ENCODE measurements around the gene DPP3.

DNA sequence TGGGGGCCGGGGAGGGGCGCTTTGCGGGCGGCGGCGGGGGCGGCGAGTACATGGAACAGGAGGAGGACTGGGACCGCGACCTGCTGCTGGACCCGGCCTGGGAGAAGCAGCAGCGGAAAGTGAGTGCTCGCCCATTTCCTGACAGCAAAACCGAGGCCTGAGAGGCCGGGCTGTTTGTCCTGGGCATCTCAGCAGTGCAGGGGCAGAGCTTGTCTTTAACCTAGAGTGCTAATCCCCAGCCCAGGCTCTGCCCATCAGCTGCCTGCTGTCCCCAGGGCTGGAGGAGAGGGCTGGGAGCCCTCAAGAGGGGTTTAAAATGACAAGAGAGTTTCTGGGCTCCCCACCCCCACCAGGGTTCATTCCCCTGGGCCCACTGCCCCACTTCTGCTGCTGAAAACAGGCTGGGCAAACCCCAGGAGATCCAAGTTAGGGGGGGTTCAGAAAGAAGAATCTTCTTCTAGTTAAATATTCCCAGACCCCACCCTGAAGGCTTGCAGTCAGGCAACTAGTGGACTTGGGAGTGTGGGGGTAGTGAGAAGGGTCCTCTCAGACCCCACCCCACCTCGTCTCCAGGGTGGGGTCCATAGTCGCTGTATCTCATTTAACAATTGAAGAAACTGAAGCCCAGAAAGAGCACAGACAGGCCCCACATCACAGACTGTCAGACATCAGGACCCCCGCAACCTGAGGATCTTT is 66.9 kb downstream of the DPP3 start:
- TF ChIP-seq, protein P1, sequence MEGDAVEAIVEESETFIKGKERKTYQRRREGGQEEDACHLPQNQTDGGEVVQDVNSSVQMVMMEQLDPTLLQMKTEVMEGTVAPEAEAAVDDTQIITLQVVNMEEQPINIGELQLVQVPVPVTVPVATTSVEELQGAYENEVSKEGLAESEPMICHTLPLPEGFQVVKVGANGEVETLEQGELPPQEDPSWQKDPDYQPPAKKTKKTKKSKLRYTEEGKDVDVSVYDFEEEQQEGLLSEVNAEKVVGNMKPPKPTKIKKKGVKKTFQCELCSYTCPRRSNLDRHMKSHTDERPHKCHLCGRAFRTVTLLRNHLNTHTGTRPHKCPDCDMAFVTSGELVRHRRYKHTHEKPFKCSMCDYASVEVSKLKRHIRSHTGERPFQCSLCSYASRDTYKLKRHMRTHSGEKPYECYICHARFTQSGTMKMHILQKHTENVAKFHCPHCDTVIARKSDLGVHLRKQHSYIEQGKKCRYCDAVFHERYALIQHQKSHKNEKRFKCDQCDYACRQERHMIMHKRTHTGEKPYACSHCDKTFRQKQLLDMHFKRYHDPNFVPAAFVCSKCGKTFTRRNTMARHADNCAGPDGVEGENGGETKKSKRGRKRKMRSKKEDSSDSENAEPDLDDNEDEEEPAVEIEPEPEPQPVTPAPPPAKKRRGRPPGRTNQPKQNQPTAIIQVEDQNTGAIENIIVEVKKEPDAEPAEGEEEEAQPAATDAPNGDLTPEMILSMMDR (IDR thresholded peaks at IDR 0.05): no peak
- no peak for TF ChIP-seq POLR2AphosphoS5 (IDR thresholded peaks at IDR 0.05; ENCODE audit: low read depth, low read length)
- TF ChIP-seq, protein P2, sequence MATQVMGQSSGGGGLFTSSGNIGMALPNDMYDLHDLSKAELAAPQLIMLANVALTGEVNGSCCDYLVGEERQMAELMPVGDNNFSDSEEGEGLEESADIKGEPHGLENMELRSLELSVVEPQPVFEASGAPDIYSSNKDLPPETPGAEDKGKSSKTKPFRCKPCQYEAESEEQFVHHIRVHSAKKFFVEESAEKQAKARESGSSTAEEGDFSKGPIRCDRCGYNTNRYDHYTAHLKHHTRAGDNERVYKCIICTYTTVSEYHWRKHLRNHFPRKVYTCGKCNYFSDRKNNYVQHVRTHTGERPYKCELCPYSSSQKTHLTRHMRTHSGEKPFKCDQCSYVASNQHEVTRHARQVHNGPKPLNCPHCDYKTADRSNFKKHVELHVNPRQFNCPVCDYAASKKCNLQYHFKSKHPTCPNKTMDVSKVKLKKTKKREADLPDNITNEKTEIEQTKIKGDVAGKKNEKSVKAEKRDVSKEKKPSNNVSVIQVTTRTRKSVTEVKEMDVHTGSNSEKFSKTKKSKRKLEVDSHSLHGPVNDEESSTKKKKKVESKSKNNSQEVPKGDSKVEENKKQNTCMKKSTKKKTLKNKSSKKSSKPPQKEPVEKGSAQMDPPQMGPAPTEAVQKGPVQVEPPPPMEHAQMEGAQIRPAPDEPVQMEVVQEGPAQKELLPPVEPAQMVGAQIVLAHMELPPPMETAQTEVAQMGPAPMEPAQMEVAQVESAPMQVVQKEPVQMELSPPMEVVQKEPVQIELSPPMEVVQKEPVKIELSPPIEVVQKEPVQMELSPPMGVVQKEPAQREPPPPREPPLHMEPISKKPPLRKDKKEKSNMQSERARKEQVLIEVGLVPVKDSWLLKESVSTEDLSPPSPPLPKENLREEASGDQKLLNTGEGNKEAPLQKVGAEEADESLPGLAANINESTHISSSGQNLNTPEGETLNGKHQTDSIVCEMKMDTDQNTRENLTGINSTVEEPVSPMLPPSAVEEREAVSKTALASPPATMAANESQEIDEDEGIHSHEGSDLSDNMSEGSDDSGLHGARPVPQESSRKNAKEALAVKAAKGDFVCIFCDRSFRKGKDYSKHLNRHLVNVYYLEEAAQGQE (IDR thresholded peaks at IDR 0.05; ENCODE audit: insufficient read depth in 1 of 2, low read depth in 2 of 2, low read length in 1 of 2): no peak
- TF ChIP-seq SIN3A (IDR thresholded peaks at IDR 0.05; ENCODE audit: borderline replicate concordance, insufficient read depth, low read depth, low read length): no peak

Measured in Panc1 (cell line).